Measurements from ENCODE around the gene SLC22A1.

SLC22A1 gene

DNA sequence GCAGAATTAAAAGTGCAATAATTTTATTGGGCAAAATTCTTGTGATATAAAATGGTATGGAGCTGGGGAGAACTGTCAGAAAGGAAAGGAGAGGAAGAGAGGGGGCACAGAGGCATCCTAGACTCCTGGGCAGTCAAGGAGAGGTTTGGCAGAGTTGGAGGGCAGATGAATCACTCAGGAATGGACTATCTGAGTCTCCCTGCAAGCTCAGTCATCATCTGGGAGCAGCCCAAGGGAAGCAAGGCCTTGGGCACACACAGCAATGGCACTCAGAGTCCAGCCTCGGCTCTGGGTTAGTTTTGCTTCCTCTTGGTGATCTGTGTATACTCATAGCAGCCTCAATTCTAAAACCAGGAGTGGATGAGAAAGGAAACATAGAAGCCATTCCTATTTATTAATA is 67.2 kb downstream of the SLC22A1 start:
- Histone ChIP-seq H3K4me1 (ENCODE audit: insufficient read depth, insufficient read length) (no peaks in the 10 kb centered on the region), H3K9me3 (ENCODE audit: insufficient read depth, low read length) (peaks cover 8% of the 10 kb centered on the region; the same call in 1 of the 2 replicates), H3K4me3 (ENCODE audit: insufficient read length, low read depth) (no peak overlapping the region), H3K9ac (ENCODE audit: insufficient read length, low read depth) (no peak overlapping the region), H3K27me3 (ENCODE audit: insufficient read depth, insufficient read length) (no peaks in the 10 kb centered on the region), H3K36me3 (ENCODE audit: insufficient read depth, insufficient read length, low read length) (no peaks in the 10 kb centered on the region)
- DNase-seq (ENCODE audit: low read depth, low spot score) = no peak
- TF ChIP-seq ZNF274 (IDR thresholded peaks at IDR 0.05; ENCODE audit: low read depth, low read length) (no peak), YY1 (IDR thresholded peaks at IDR 0.05; ENCODE audit: insufficient read depth, insufficient read length) (no peak), SUZ12 (IDR thresholded peaks at IDR 0.05; ENCODE audit: extremely low read depth, insufficient read depth, insufficient read length) (no peak)

- Histone ChIP-seq H3K4me3 (ENCODE audit: insufficient read length, low read depth) (no peak overlapping the region), H3K27me3 (ENCODE audit: insufficient read depth, insufficient read length) (no peaks in the 10 kb centered on the region), H3K9me3 (ENCODE audit: insufficient read depth, low read length) (peaks cover 21% of the 10 kb centered on the region; the same call in 1 of the 2 replicates), H3K4me1 (ENCODE audit: insufficient read depth, insufficient read length) (no peaks in the 10 kb centered on the region), H3K9ac (ENCODE audit: insufficient read length, low read depth) (no peak overlapping the region), H3K36me3 (ENCODE audit: insufficient read depth, insufficient read length, low read length) (no peaks in the 10 kb centered on the region)
- no peak for DNase-seq (ENCODE audit: low read depth, low spot score)
- TF ChIP-seq ZNF274 (IDR thresholded peaks at IDR 0.05; ENCODE audit: low read depth, low read length) (no peak), SUZ12 (IDR thresholded peaks at IDR 0.05; ENCODE audit: extremely low read depth, insufficient read depth, insufficient read length) (no peak), YY1 (IDR thresholded peaks at IDR 0.05; ENCODE audit: insufficient read depth, insufficient read length) (no peak)
Observed at GRCh38 chr6:160190081-160190480, 68.5 kb downstream of the SLC22A1 start.

GRCh38 chr6:160190973-160191372 is 69.4 kb downstream of the SLC22A1 start:
- Histone ChIP-seq H3K36me3 (ENCODE audit: insufficient read depth, insufficient read length, low read length) (no peaks in the 10 kb centered on the region), H3K9me3 (ENCODE audit: insufficient read depth, low read length) (peaks cover 21% of the 10 kb centered on the region; the same call in 1 of the 2 replicates), H3K9ac (ENCODE audit: insufficient read length, low read depth) (no peak overlapping the region), H3K27me3 (ENCODE audit: insufficient read depth, insufficient read length) (no peaks in the 10 kb centered on the region), H3K4me3 (ENCODE audit: insufficient read length, low read depth) (no peak overlapping the region), H3K4me1 (ENCODE audit: insufficient read depth, insufficient read length) (no peaks in the 10 kb centered on the region)
- no peak for DNase-seq (ENCODE audit: low read depth, low spot score)
- no peak for TF ChIP-seq ZNF274 (IDR thresholded peaks at IDR 0.05; ENCODE audit: low read depth, low read length)
- TF ChIP-seq YY1 (IDR thresholded peaks at IDR 0.05; ENCODE audit: insufficient read depth, insufficient read length) = no peak
- TF ChIP-seq SUZ12 (IDR thresholded peaks at IDR 0.05; ENCODE audit: extremely low read depth, insufficient read depth, insufficient read length) = no peak

DNA sequence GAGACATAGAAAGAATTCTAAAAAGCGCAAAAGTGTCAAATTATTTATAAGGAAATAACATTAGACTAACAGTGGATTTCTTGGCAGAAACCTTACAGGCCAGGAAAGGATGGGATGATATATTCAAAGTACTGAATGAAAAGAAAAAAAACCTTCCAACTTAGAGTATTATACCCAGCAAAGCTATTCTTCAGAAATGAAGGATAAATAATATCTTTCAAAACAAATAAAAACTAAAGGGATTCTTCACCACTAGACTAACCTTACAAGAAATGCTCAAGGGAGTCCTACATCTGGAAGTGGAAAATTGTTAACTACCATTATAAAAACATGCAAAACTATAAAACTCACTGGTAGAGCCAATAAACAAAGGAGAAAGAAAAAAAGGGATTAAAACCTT is 71.2 kb downstream of the SLC22A1 start:
- peaks cover 21% of the 10 kb centered on the region; the same call in 1 of the 2 replicates for H3K9me3 ChIP-seq (ENCODE audit: insufficient read depth, low read length)
- no peak for TF ChIP-seq YY1 (IDR thresholded peaks at IDR 0.05; ENCODE audit: insufficient read depth, insufficient read length)
- TF ChIP-seq SUZ12 (IDR thresholded peaks at IDR 0.05; ENCODE audit: extremely low read depth, insufficient read depth, insufficient read length) = no peak
- TF ChIP-seq ZNF274 (IDR thresholded peaks at IDR 0.05; ENCODE audit: low read depth, low read length) = no peak
- H3K9ac ChIP-seq (ENCODE audit: insufficient read length, low read depth) = no peak overlapping the region
- H3K4me3 ChIP-seq (ENCODE audit: insufficient read length, low read depth) = no peak overlapping the region
- H3K36me3 ChIP-seq (ENCODE audit: insufficient read depth, insufficient read length, low read length) = no peaks in the 10 kb centered on the region
- no peak for DNase-seq (ENCODE audit: low read depth, low spot score)
- H3K27me3 ChIP-seq (ENCODE audit: insufficient read depth, insufficient read length) = no peaks in the 10 kb centered on the region
- no peaks in the 10 kb centered on the region for H3K4me1 ChIP-seq (ENCODE audit: insufficient read depth, insufficient read length)

DNA sequence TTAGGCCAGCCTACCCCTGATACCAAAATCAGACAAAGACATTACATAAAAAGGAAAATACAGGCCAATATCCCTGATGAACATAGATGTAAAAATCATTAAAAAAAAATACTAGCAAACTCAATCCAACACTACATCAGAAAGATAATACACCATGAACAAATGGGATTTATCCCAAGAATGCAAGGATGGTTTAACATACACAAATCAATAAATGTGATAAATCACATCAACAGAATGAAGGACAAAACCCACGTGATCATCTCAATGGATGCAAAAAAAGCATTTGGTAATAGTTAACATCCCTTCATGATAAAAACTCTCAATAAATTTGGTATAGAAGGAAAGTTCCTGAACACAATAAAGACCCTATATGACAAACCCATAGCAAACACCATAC is 73.2 kb downstream of the SLC22A1 start:
- H3K27me3 ChIP-seq (ENCODE audit: insufficient read depth, insufficient read length) = no peaks in the 10 kb centered on the region
- TF ChIP-seq SUZ12 (IDR thresholded peaks at IDR 0.05; ENCODE audit: extremely low read depth, insufficient read depth, insufficient read length) (no peak), YY1 (IDR thresholded peaks at IDR 0.05; ENCODE audit: insufficient read depth, insufficient read length) (no peak), ZNF274 (IDR thresholded peaks at IDR 0.05; ENCODE audit: low read depth, low read length) (no peak)
- DNase-seq (ENCODE audit: low read depth, low spot score) = no peak
- peaks cover 21% of the 10 kb centered on the region; the same call in 1 of the 2 replicates for H3K9me3 ChIP-seq (ENCODE audit: insufficient read depth, low read length)
- no peak overlapping the region for H3K4me3 ChIP-seq (ENCODE audit: insufficient read length, low read depth)
- H3K9ac ChIP-seq (ENCODE audit: insufficient read length, low read depth) = no peak overlapping the region
- H3K36me3 ChIP-seq (ENCODE audit: insufficient read depth, insufficient read length, low read length) = no peaks in the 10 kb centered on the region
- no peaks in the 10 kb centered on the region for H3K4me1 ChIP-seq (ENCODE audit: insufficient read depth, insufficient read length)

- no peak overlapping the region for H3K9ac ChIP-seq (ENCODE audit: insufficient read length, low read depth)
- H3K4me1 ChIP-seq (ENCODE audit: insufficient read depth, insufficient read length) = no peaks in the 10 kb centered on the region
- no peak for DNase-seq (ENCODE audit: low read depth, low spot score)
- no peaks in the 10 kb centered on the region for H3K36me3 ChIP-seq (ENCODE audit: insufficient read depth, insufficient read length, low read length)
- TF ChIP-seq ZNF274 (IDR thresholded peaks at IDR 0.05; ENCODE audit: low read depth, low read length) (no peak), YY1 (IDR thresholded peaks at IDR 0.05; ENCODE audit: insufficient read depth, insufficient read length) (no peak), SUZ12 (IDR thresholded peaks at IDR 0.05; ENCODE audit: extremely low read depth, insufficient read depth, insufficient read length) (no peak)
- no peak overlapping the region for H3K4me3 ChIP-seq (ENCODE audit: insufficient read length, low read depth)
- peaks cover 21% of the 10 kb centered on the region; the same call in 1 of the 2 replicates for H3K9me3 ChIP-seq (ENCODE audit: insufficient read depth, low read length)
- no peaks in the 10 kb centered on the region for H3K27me3 ChIP-seq (ENCODE audit: insufficient read depth, insufficient read length)
Observed at GRCh38 chr6:160197662-160198061, 76.0 kb downstream of the SLC22A1 start.

DNA sequence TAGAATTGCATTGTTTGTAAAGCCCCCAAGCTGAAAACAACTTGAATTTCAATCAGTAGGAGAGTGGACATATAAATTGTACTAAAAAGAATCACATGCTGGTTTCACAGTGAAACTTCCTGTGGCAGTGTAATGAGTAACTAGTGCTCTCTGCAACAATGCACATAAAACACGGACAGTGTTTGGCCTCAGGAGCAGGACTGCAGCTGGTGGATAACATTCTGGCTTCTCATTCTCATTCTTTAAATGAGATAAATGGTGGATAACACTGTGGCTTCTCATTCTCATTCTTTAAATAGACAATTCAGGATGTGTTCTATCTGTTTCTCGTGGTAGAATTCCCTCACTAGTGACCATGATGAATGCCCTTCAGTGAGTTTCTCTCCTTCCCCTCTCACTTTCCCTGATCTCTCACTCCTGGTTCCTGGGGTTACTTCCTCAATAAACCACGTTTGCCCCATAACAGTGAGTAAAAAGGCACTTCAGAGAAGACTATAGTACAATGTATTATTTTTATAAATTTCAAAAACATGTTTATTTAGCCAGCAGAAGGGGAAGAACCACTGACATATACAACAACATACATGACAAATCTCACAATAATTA is 77.1 kb downstream of the SLC22A1 start:
- H3K9me3 ChIP-seq (ENCODE audit: insufficient read depth, low read length) = peaks cover 13% of the 10 kb centered on the region; the same call in 1 of the 2 replicates
- no peak for DNase-seq (ENCODE audit: low read depth, low spot score)
- no peak overlapping the region for H3K4me3 ChIP-seq (ENCODE audit: insufficient read length, low read depth)
- H3K9ac ChIP-seq (ENCODE audit: insufficient read length, low read depth) = no peak overlapping the region
- H3K36me3 ChIP-seq (ENCODE audit: insufficient read depth, insufficient read length, low read length) = no peaks in the 10 kb centered on the region
- H3K27me3 ChIP-seq (ENCODE audit: insufficient read depth, insufficient read length) = no peaks in the 10 kb centered on the region
- no peaks in the 10 kb centered on the region for H3K4me1 ChIP-seq (ENCODE audit: insufficient read depth, insufficient read length)
- TF ChIP-seq YY1 (IDR thresholded peaks at IDR 0.05; ENCODE audit: insufficient read depth, insufficient read length) (no peak), SUZ12 (IDR thresholded peaks at IDR 0.05; ENCODE audit: extremely low read depth, insufficient read depth, insufficient read length) (no peak), ZNF274 (IDR thresholded peaks at IDR 0.05; ENCODE audit: low read depth, low read length) (no peak)

All from NT2/D1 (cell line).